ENCODE data around the gene SHISA6. TPM values are rescaled to one million over a fixed set of nuclear protein-coding genes. Genes with fewer than 3 reads are reported as not detected.

Gene SHISA6
- polyA plus RNA-seq, 1 donor from 2014 or later: 1.8 TPM

DNA sequence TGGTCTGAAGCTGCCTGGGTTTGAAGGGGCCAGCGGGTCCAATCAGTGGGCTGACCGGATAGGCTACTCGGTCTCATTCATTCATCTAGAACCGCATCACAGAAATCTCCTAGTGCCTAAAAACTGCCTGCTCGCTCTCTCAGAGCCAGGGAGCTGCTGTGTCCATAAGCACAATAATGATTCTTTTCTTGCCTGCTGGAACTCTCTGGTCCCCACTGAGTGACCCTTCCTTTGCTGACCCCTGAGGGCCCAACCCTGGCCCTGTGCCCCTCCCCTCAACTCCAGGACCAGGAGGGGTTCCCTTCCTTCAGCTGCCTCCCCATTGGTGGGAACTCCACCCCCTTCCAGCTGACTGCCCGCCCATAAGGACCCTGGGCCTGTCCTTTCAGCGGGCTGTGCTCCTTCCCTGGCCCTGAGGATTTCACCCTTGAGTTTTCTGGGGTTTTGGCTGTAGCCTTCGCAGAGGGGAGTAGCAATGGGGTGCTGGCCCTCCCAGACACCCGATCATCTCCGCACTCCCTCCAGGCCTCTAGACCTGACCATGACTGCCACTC lies 317.7 kb downstream of the SHISA6 start:
- Histone ChIP-seq H3K79me2 (replicated peaks; ENCODE audit: insufficient read depth, low read length) (no peaks in the 10 kb centered on the region), H3K4me3 (ENCODE audit: low read length) (no peak overlapping the region), H3K27me3 (ENCODE audit: insufficient read depth, low read depth, low read length) (no peaks in the 10 kb centered on the region), H3K36me3 (ENCODE audit: insufficient read depth, low read length) (no peaks in the 10 kb centered on the region), H4K20me1 (ENCODE audit: insufficient read depth) (no peaks in the 10 kb centered on the region), H3K9ac (ENCODE audit: low read length) (no peak overlapping the region), H3K4me2 (ENCODE audit: low read length) (no peak overlapping the region), H3F3A (ENCODE audit: insufficient read depth, low read length, poor library complexity, severe bottlenecking) (no peaks in the 10 kb centered on the region), H2AFZ (ENCODE audit: low read depth, low read length) (no peak overlapping the region), H3K9me3 (ENCODE audit: low read length) (no peaks in the 10 kb centered on the region), H3K9me2 (ENCODE audit: insufficient read depth, low read length) (no peaks in the 10 kb centered on the region), H3K27ac (ENCODE audit: low read length) (no peak overlapping the region)
- TF ChIP-seq EP300 (conservative IDR thresholded peaks at IDR 0.05; ENCODE audit: poor library complexity, severe bottlenecking): no peak
- TF ChIP-seq, protein P1, sequence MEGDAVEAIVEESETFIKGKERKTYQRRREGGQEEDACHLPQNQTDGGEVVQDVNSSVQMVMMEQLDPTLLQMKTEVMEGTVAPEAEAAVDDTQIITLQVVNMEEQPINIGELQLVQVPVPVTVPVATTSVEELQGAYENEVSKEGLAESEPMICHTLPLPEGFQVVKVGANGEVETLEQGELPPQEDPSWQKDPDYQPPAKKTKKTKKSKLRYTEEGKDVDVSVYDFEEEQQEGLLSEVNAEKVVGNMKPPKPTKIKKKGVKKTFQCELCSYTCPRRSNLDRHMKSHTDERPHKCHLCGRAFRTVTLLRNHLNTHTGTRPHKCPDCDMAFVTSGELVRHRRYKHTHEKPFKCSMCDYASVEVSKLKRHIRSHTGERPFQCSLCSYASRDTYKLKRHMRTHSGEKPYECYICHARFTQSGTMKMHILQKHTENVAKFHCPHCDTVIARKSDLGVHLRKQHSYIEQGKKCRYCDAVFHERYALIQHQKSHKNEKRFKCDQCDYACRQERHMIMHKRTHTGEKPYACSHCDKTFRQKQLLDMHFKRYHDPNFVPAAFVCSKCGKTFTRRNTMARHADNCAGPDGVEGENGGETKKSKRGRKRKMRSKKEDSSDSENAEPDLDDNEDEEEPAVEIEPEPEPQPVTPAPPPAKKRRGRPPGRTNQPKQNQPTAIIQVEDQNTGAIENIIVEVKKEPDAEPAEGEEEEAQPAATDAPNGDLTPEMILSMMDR (IDR thresholded peaks at IDR 0.05; ENCODE audit: poor library complexity, severe bottlenecking): no peak
- no peak for TF ChIP-seq TAF1 (IDR thresholded peaks at IDR 0.05; ENCODE audit: low read depth)
- TF ChIP-seq POLR2AphosphoS5 (IDR thresholded peaks at IDR 0.05): no peak
- no peak for TF ChIP-seq REST (IDR thresholded peaks at IDR 0.05; ENCODE audit: borderline replicate concordance)
- no peak for TF ChIP-seq EZH2 (IDR thresholded peaks at IDR 0.05; ENCODE audit: borderline replicate concordance, insufficient read depth, low read length, poor library complexity, severe bottlenecking)
- TF ChIP-seq RAD21 (conservative IDR thresholded peaks at IDR 0.05): no peak
- no peak for TF ChIP-seq MXI1 (conservative IDR thresholded peaks at IDR 0.05; ENCODE audit: poor library complexity, severe bottlenecking)
- TF ChIP-seq SMC3 (conservative IDR thresholded peaks at IDR 0.05; ENCODE audit: poor library complexity): no peak

DNA sequence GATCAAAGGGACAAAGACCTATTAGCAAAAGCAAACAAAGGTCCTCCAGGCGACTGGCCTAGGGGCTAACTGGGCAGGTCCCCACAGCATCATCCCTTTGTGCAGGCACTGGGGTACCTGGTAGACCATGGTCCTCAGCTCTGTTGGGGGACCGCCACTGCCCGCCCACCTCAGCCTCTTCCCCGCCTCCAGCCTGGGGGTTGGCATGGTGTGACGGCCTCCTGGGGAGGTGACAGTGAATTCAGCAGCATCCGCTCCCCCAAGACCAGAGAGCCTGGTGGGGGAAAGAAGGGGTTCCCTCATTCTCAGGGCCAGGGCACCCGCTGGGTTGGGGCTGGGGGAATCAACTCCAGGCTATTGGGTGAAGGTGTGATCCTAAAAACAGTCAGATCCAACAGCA lies 318.6 kb downstream of the SHISA6 start:
- H3K79me2 ChIP-seq (replicated peaks; ENCODE audit: insufficient read depth, low read length): no peaks in the 10 kb centered on the region
- H2AFZ ChIP-seq (ENCODE audit: low read depth, low read length): no peak overlapping the region
- H3K27ac ChIP-seq (ENCODE audit: low read length): no peak overlapping the region
- no peaks in the 10 kb centered on the region for H4K20me1 ChIP-seq (ENCODE audit: insufficient read depth)
- no peaks in the 10 kb centered on the region for H3K36me3 ChIP-seq (ENCODE audit: insufficient read depth, low read length)
- no peak overlapping the region for H3K4me2 ChIP-seq (ENCODE audit: low read length)
- H3K9me3 ChIP-seq (ENCODE audit: low read length): no peaks in the 10 kb centered on the region
- TF ChIP-seq EP300 (conservative IDR thresholded peaks at IDR 0.05; ENCODE audit: poor library complexity, severe bottlenecking): no peak
- TF ChIP-seq MXI1 (conservative IDR thresholded peaks at IDR 0.05; ENCODE audit: poor library complexity, severe bottlenecking): no peak
- TF ChIP-seq EZH2 (IDR thresholded peaks at IDR 0.05; ENCODE audit: borderline replicate concordance, insufficient read depth, low read length, poor library complexity, severe bottlenecking): no peak
- TF ChIP-seq RAD21 (conservative IDR thresholded peaks at IDR 0.05): no peak
- TF ChIP-seq, protein P1 (IDR thresholded peaks at IDR 0.05; ENCODE audit: poor library complexity, severe bottlenecking): no peak
- TF ChIP-seq SMC3 (conservative IDR thresholded peaks at IDR 0.05; ENCODE audit: poor library complexity): no peak
- TF ChIP-seq POLR2AphosphoS5 (IDR thresholded peaks at IDR 0.05): no peak
- TF ChIP-seq REST (IDR thresholded peaks at IDR 0.05; ENCODE audit: borderline replicate concordance): no peak
- TF ChIP-seq TAF1 (IDR thresholded peaks at IDR 0.05; ENCODE audit: low read depth): no peak
- no peaks in the 10 kb centered on the region for H3K27me3 ChIP-seq (ENCODE audit: insufficient read depth, low read depth, low read length)
- no peaks in the 10 kb centered on the region for H3K9me2 ChIP-seq (ENCODE audit: insufficient read depth, low read length)
- H3F3A ChIP-seq (ENCODE audit: insufficient read depth, low read length, poor library complexity, severe bottlenecking): no peaks in the 10 kb centered on the region
- H3K9ac ChIP-seq (ENCODE audit: low read length): no peak overlapping the region
- no peak overlapping the region for H3K4me3 ChIP-seq (ENCODE audit: low read length)
